Stimulated activated CD4-positive, alpha-beta T cell treated with anti-CD3 and anti-CD28 coated beads, Interleukin-15, amount 100 ng/mL, for 1 hour (primary cell): ENCODE measurements around the gene GPR82.
"Not testable (repeated sequence)": the region's sequence is repeated elsewhere in the genome, so short reads cannot be mapped to it uniquely, and the experiment has no call there.

Experiments used
- DNase-seq, 2 donors: peaks; one replicate each; pipeline ENCODE4 v3.0.0-alpha.2; 2020; ENCODE audit warnings: low read depth in 1 of 2, low spot score in 1 of 2

The GPR82 gene, protein sequence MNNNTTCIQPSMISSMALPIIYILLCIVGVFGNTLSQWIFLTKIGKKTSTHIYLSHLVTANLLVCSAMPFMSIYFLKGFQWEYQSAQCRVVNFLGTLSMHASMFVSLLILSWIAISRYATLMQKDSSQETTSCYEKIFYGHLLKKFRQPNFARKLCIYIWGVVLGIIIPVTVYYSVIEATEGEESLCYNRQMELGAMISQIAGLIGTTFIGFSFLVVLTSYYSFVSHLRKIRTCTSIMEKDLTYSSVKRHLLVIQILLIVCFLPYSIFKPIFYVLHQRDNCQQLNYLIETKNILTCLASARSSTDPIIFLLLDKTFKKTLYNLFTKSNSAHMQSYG

GRCh38 chrX:41723826-41724225, at the start of gene GPR82:
Gene GPR82, plus strand, starts transcription at chrX:41724181. Its CDS starts 2,846 bp downstream, at chrX:41727027.
- DNase-seq = no peak

- DNase-seq = not testable (repeated sequence)
These were observed 47.6 kb upstream of the GPR82 start for GRCh38 chrX:41676361-41676760.

- no peak for DNase-seq
These were observed 46.6 kb upstream of the GPR82 start for GRCh38 chrX:41677183-41678060.

- no peak for DNase-seq
These were observed 39.8 kb upstream of the GPR82 start for GRCh38 chrX:41684138-41684537.

GRCh38 chrX:41684940-41685339, 39.0 kb upstream of the GPR82 start:
- no peak for DNase-seq

- no peak for DNase-seq
These were observed 37.2 kb upstream of the GPR82 start for GRCh38 chrX:41686788-41687187.

- DNase-seq = no peak
These were observed 35.8 kb upstream of the GPR82 start for GRCh38 chrX:41688156-41688555.

GRCh38 chrX:41688835-41689234, 35.1 kb upstream of the GPR82 start, which contains the start of gene GPR34:
Gene GPR34, plus strand, starts transcription at chrX:41688973. Its CDS starts 6,661 bp downstream, at chrX:41695634.
- no peak for DNase-seq

DNA sequence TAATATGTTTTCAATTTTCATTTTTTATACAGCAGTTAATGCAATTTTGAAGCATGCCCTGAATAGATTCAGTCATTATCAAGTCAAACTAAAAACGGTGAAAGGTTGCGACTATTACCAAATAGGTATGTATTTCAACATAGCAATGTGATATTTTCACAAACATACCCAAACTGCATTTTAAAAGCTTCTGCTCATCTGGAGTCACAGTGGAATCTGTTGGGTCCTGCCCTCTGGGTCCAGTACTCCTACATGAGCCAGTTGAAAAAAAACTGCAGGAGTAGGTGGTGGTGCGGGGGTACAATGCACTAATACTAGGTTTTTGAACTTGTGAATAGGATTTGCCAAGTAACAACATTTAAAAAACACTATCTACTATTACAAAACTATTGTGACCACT, 34.3 kb upstream of the GPR82 start:
- DNase-seq = no peak

DNA sequence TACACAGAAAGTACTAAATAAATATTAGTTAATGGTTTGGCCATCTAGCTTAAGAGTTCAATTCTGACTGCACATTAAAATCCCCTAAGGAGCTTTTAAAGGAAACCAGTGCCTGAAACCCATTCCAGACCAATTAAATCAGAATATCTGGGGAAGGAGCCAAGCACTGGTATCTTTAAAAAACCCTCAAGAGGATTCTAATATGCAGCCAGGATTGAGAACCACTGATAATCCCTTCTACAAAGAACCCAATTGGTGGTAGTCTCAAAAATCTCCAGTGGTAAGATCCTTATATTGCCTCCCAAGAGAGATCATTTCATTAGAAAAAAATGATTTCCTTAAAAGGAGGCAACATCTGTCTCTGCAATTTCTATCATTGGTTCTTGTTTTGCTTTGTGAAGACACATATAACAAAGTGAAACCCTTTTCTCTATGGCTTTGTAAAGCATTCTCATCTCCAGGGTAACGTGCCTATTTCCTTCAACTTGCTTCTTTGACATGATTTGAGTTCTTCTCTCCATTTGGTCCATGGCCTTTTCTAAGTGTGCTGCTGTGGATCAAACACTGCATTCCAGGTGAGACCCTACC, 31.7 kb upstream of the GPR82 start:
- DNase-seq = no peak

- DNase-seq = no peak
These were observed 31.0 kb upstream of the GPR82 start for GRCh38 chrX:41693024-41693423.

DNA sequence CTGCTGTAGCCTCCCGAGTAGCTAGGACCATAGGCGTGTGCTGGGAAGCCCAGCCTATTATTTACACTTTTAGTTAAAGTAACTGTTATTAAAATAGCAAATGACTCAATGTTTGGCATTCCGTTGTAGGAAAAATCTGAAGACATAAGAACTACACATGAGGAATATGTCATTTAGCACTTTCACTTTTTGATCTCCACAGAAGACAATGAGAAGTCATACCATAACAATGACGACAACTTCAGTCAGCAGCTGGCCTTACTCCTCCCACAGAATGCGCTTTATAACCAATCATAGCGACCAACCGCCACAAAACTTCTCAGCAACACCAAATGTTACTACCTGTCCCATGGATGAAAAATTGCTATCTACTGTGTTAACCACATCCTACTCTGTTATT, 28.6 kb upstream of the GPR82 start:
- no peak for DNase-seq

- no peak for DNase-seq
These were observed 20.4 kb upstream of the GPR82 start for GRCh38 chrX:41703574-41704029.

- DNase-seq = no peak
These were observed 18.9 kb upstream of the GPR82 start for GRCh38 chrX:41705042-41705441.

DNA sequence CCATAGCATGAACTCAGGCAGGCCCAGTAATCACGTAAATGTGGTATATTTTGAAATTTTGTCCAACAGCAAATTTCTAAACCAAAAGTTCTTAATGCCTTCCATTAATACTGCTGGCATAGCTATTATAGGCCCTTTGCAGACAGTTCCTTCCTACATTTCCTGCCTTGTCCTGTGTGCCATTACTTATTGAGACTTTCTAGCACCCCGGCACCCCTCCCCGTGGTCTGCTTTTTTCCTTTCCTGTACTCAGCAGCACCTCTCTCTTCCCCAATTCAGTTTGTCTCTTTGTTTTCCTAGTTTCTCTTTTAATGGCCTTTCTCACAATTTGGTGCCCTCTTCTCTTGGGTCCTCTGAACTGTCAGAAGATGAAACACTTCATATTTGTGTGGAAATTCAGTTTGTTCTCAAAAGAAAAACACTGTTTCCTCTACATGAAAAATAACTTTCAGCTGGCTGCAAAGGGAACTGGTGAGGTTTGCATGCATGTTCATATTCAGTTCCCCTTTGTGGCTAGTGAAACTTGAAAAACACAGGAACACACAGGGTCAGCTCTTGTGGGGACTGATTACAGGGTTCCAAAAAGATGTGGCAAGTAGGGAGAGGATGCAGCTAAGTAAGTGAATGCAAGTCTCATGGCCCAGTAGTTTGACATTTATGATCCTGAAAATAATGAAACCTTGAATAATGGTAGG, 18.2 kb upstream of the GPR82 start:
- DNase-seq = no peak

DNA sequence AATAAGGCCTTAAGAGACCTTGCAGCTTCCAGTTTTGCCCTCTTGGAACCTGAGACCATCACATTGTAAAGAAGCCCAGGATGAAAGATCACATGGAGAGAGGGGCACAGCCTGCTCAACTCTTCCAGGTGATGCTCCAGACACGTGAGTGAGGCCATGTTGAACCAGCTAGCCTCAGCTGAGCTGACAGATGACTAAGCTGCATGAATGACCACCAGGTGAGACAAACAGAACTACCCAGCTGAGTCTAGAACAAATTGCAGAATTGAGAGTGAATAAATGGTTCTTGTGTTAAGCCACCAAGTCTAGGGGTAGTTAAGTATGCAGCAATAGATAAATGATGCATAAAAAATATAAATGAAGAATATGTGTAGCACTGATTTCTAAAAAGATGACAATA, 16.8 kb upstream of the GPR82 start:
- no peak for DNase-seq

DNA sequence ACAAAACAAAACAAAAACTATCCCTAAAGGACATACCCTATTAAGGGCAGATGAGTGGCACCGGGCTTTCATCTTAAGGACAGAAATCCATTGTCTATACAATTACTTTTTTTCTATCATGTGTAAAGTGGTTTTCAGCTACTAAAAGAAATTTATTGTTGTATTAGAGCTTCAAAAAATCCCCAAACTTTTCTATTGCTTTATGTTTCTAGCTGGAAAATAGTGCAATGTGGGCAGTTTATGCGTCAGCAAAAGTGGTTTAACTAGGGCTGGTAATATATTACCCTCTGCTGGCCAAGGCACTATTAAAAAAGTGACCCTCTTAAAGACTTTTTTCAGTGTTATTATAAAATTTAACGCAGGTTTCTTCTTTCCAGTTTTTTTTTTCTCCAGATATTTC, 15.5 kb upstream of the GPR82 start:
- DNase-seq = no peak

DNA sequence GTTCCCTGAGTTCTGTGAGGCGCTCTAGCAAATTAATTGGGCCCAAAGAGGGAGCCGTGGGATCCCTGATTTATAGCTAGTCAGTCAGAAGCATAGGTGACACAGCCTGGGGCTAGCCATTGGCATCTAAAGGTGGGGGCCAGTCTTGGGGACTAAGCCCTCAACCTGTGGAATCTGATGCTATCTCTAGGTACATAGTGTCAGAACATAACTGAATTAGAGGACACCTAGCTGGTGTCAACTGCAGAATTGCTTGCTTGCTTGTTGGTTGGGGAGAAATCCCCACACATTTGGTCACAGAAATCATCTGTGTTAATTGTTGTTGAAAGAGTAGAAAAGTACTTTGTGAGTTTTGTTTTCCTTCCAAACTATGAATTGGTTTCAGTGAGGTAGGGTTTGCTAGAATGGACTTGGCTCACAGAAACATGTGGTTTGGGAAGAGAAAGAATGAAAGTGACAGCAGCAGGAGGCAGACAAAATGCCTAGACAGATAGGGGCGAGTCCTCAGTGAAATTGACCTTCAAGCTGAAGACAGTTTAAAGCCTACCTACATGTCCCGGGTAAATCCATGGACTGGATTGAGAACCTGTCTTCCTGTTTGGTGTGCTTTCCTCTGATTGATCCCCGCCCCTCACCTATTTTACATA, 12.8 kb upstream of the GPR82 start:
- DNase-seq = no peak

- DNase-seq = no peak
These were observed 7.8 kb upstream of the GPR82 start for GRCh38 chrX:41716222-41716621.

DNA sequence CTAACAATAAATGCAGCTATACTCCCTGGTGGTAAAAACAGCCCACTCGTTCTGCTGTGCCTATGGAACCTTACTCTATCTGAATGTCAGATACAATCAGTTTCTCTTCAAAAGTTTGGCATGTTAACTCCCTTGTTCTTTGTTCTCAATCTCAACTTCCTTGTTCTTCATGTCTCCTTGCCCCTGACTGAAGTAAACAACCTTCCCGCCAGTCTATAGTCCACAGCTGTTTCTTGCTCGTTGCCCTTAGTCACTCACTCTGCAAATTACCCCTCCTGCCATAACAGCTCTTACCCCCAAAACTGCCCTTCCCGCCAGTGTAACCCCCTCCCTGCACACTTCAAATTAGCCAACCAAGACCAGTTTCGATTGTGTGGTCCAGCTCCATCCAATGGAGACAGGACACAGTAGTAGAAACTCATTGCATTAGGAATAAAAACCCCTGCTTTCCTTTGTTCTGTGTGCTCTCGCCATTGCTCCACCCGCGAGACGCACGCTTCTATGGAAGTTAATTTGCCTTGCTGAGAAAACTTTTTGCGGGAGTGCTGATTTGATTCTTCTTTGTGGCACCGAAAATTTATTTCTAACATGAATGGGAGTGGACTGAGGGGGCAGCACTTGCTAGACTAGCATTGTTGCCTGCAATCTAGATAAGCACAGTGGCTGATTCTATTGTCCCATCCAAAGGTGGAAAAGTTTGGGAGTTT, 7.1 kb upstream of the GPR82 start:
- DNase-seq = no peak
